GM12801 (cell line): ENCODE data around the gene CLEC7A.

Experiments
- CTCF ChIP-seq: IDR thresholded peaks from one replicate; pipeline ENCODE4 v1.5.1; 2011; ENCODE audit warnings: control low read depth; ENCODE audit not compliant: insufficient read length; ENCODE audit errors: extremely low read depth

The CLEC7A gene

DNA sequence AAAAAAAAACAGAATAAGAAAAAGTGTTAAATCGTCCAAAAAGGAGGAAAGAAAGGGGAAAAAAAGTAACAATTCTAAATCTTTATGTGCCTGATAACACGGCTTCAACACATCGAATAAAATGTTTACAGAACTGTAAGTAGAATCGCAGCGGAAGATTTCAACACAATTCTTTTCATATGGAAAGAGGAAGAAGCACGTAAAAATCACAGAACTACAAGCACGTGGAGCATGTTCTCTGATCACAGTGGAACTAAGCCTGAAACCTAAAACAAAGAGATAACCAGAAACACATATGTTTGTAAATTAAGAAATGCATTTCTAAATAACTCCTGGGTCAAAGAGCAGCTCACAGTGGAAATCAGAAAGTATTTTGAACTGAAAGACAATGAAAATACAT is 8.7 kb downstream of the CLEC7A start:
- no peak for TF ChIP-seq CTCF

GRCh38 chr12:10119066-10119465 is 10.9 kb downstream of the CLEC7A start:
- TF ChIP-seq CTCF, result no peak

GRCh38 chr12:10115890-10116289 is 14.1 kb downstream of the CLEC7A start:
- TF ChIP-seq CTCF, result no peak

DNA sequence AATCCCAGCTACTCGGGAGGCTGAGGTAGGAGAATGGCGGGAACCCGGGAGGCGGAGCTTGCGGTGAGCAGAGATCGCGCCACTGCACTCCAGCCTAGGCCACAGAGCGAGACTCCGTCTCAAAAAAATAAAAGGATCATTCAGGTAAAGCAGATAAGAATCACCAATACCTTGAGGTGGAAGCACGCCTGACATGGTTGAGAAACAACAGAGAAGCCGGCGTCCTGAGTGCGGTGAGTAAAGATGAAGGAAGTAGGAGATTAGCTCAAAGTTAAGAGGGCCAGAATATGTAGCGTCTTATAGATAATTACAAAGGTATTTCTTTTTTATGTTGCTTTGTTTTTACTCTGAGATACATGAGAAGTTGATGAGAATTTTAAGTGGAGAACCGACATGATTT is 14.7 kb downstream of the CLEC7A start:
- no peak for TF ChIP-seq CTCF

DNA sequence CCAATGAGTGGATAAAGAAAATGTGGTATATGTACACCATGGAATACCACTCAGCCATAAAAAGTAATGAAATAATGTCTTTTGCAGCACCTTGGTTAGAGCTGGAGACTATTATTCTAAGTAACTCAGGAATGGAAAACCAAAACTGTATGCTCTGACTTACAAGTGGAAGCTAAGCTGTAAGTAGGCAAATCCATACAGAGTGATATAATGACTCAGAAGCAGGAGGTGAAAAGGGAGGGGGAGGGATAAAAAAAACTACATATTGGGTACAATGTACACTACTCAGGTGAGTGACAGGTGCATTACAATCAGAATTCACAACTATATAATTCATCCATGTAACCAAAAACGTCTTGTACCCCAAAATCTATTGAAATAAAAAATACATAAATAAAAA is 16.1 kb downstream of the CLEC7A start:
- no peak for TF ChIP-seq CTCF

DNA sequence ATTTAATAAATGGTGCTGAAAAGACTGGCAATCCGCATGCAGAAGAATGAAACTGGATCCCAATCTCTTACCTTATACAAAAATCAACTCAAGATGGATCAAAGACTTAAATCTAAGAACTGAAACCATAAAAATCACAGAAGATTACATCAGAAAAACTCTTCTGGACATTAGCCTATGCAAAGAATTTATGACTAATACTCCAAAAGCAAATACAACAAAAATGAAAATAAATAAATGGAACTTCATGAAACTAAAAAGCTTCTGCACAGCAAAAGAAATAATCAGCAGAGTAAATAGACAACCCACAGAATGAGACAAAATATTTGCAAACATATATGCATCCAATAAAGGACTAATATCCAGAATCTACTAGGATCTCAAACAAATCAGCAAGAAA is 16.9 kb downstream of the CLEC7A start:
- TF ChIP-seq CTCF, result no peak

- no peak for TF ChIP-seq CTCF
Observed at GRCh38 chr12:10111451-10111850, 18.5 kb downstream of the CLEC7A start.
